Embryonic facial prominence (tissue), 1 donor: ENCODE data around the gene IKZF1.

Experiments used
- DNase-seq: peaks from one replicate; pipeline ENCODE4 v3.0.0-alpha.2; 2016; ENCODE audit errors: extremely low spot score

The IKZF1 gene

GRCh38 chr7:50355817-50356178, 51.3 kb downstream of the IKZF1 start:
- no peak for DNase-seq

- DNase-seq = no peak
Observed at GRCh38 chr7:50356212-50356944, 51.9 kb downstream of the IKZF1 start.

- DNase-seq = no peak
Observed at GRCh38 chr7:50356945-50357268, 52.4 kb downstream of the IKZF1 start.

GRCh38 chr7:50357426-50357825, 52.9 kb downstream of the IKZF1 start:
- no peak for DNase-seq

GRCh38 chr7:50358041-50358705, 53.7 kb downstream of the IKZF1 start:
- no peak for DNase-seq

GRCh38 chr7:50358779-50359178, 54.3 kb downstream of the IKZF1 start:
- no peak for DNase-seq

GRCh38 chr7:50359258-50359994, 54.9 kb downstream of the IKZF1 start:
- DNase-seq = no peak

- no peak for DNase-seq
Observed at GRCh38 chr7:50359995-50360925, 55.7 kb downstream of the IKZF1 start.

- DNase-seq = no peak
Observed at GRCh38 chr7:50362142-50362541, 57.6 kb downstream of the IKZF1 start.

- DNase-seq = no peak
Observed at GRCh38 chr7:50362712-50363282, 58.3 kb downstream of the IKZF1 start.

GRCh38 chr7:50363327-50364060, 59.0 kb downstream of the IKZF1 start:
- DNase-seq = no peak

GRCh38 chr7:50364645-50365044, 60.1 kb downstream of the IKZF1 start:
- DNase-seq = no peak

- no peak for DNase-seq
Observed at GRCh38 chr7:50366311-50366710, 61.8 kb downstream of the IKZF1 start.

- DNase-seq = no peak
Observed at GRCh38 chr7:50367100-50367499, 62.6 kb downstream of the IKZF1 start.

GRCh38 chr7:50367570-50367969, 63.1 kb downstream of the IKZF1 start:
- no peak for DNase-seq

GRCh38 chr7:50368366-50368765, 63.9 kb downstream of the IKZF1 start:
- DNase-seq = no peak

- no peak for DNase-seq
Observed at GRCh38 chr7:50369143-50370026, 64.9 kb downstream of the IKZF1 start.

- DNase-seq = no peak
Observed at GRCh38 chr7:50370884-50371283, 66.4 kb downstream of the IKZF1 start.

- no peak for DNase-seq
Observed at GRCh38 chr7:50371551-50372021, 67.1 kb downstream of the IKZF1 start.

GRCh38 chr7:50372923-50373322, 68.4 kb downstream of the IKZF1 start:
- DNase-seq = no peak
